GM13977 (cell line): Measurements from ENCODE around the gene KLHL17.
A peak's percentile ranks its signal among the peaks of the same experiment; 100 is the strongest.

Experiments
- DNase-seq: peaks from one replicate; pipeline ENCODE4 v3.0.0; 2012; ENCODE audit warnings: low spot score
- CTCF ChIP-seq: IDR thresholded peaks from 2 replicates; pipeline ENCODE4 v1.5.1; 2012; ENCODE audit warnings: mild to moderate bottlenecking, control low read depth; ENCODE audit not compliant: insufficient read depth; ENCODE audit errors: extremely low read depth, missing control alignments
- in situ Hi-C: fragments of 300-500 bp; cut with MboI; formaldehyde crosslinking; loops from one replicate; pipeline ENCODE4 v1.12.0; 2022; ENCODE audit warnings: low sequenced_read_pairs, low pct_unique_long_range_greater_than_20kb, mixed read lengths, inconsistent platforms; ENCODE audit not compliant: unreplicated experiment

KLHL17 gene

GRCh38 chr1:1014799-1015681 lies 54.7 kb downstream of the KLHL17 start:
- in situ Hi-C loops: no loop called here
- no peak for DNase-seq
- peak; percentile 49 for TF ChIP-seq CTCF
